A549 (cell line): ENCODE measurements around the gene DPEP3. TPM values are rescaled to one million over a fixed set of nuclear protein-coding genes. Genes with fewer than 3 reads are reported as not detected.

Experiments used
- ATAC-seq, 2 experiments: fragments of 200-7000 bp in 1 of 2; fragments of >200 bp in 1 of 2; cut with Nextera tagmentation in 1 of 2; cut with Tn5 transposase in 1 of 2; 3 replicates each; pipeline versions ENCODE4 v1.8.0 to v1.9.1; 2018 to 2020; ENCODE audit warnings: mild to moderate bottlenecking in 1 of 2, moderate library complexity in 1 of 2
- CTCF ChIA-PET: fragments of 300-600 bp; sonication (Branson Sonifier 250); formaldehyde crosslinking; extraction: SDS; loops from one replicate; lab custom pipeline; 2021; ENCODE audit warnings: antibody characterized with exemption, inconsistent platforms; lab: Yijun Ruan, JAX
- POLR2A ChIA-PET: fragments of 350-600 bp; formaldehyde crosslinking; extraction: SDS; loops from one replicate; lab custom pipeline; 2021; ENCODE audit warnings: antibody characterized with exemption, inconsistent platforms; lab: Yijun Ruan, JAX
- DNase-seq, 2 experiments: peaks; one replicate each; pipeline versions ENCODE4 v3.0.0 to v3.0.0-alpha.2; 2011 to 2016; ENCODE audit warnings: low read depth in 1 of 2, low spot score in 1 of 2
- FAIRE-seq: peaks from 2 replicates; lab custom pipeline; 2011; peaks lifted over from hg19 to GRCh38; lab: Jason Lieb, UNC
- H3K27ac ChIP-seq, 2 experiments: fragments of >200 bp; sonication (Bioruptor Twin); formaldehyde crosslinking; 3 replicates each; pipeline ENCODE4 v1.5.1; 2016 to 2017
- H3K4me1 ChIP-seq: fragments of >200 bp; sonication (Bioruptor Twin); formaldehyde crosslinking; 3 replicates; pipeline ENCODE4 v1.6.1; 2016
- H3K4me2 ChIP-seq: fragments of >200 bp; sonication (Bioruptor Twin); formaldehyde crosslinking; 3 replicates; pipeline ENCODE4 v1.6.1; 2016
- H3K4me3 ChIP-seq: fragments of >200 bp; sonication (Bioruptor Twin); formaldehyde crosslinking; 3 replicates; pipeline ENCODE4 v1.5.1; 2016
- H3K9me3 ChIP-seq: fragments of >200 bp; sonication (Bioruptor Twin); formaldehyde crosslinking; 3 replicates; pipeline ENCODE4 v1.6.1; 2016
- BHLHE40 ChIP-seq: IDR thresholded peaks from 2 replicates; pipeline ENCODE4 v1.6.1; 2012; ENCODE audit warnings: low read depth, low read length, inconsistent platforms
- CBX8 ChIP-seq: fragments of 200-600 bp; sonication (generic); IDR thresholded peaks from 2 replicates; pipeline ENCODE4 v1.6.1; 2016
- E2F6 ChIP-seq: IDR thresholded peaks from 2 replicates; pipeline ENCODE4 v1.6.1; 2012; ENCODE audit warnings: low read depth, borderline replicate concordance
- ESRRA ChIP-seq: fragments of 150-350 bp; IDR thresholded peaks from 2 replicates; pipeline ENCODE4 v1.6.1; 2014; ENCODE audit warnings: mild to moderate bottlenecking, low read length, borderline replicate concordance
- FOSB ChIP-seq: fragments of 250-450 bp; sonication (Bioruptor Pico); IDR thresholded peaks from 2 replicates; pipeline ENCODE4 v1.5.0; 2020; ENCODE audit warnings: mild to moderate bottlenecking, moderate library complexity
- HMGXB4 ChIP-seq: fragments of 250-450 bp; sonication (Bioruptor Pico); IDR thresholded peaks from 2 replicates; pipeline ENCODE4 v1.5.0; 2021; ENCODE audit warnings: mild to moderate bottlenecking, moderate library complexity, borderline replicate concordance
- HOXA7 ChIP-seq: fragments of 250-450 bp; sonication (Bioruptor Pico); IDR thresholded peaks from 2 replicates; pipeline ENCODE4 v1.5.0; 2020; ENCODE audit warnings: mild to moderate bottlenecking, moderate library complexity
- HOXB5 ChIP-seq: fragments of 250-450 bp; sonication (Bioruptor Pico); IDR thresholded peaks from 2 replicates; pipeline ENCODE4 v1.5.0; 2020; ENCODE audit warnings: mild to moderate bottlenecking, moderate library complexity
- NFE2L2 ChIP-seq: fragments of 150-350 bp; conservative IDR thresholded peaks from 2 replicates; pipeline ENCODE4 v1.6.1; 2014; ENCODE audit warnings: low read length
- NR3C1 ChIP-seq: fragments of >200 bp; sonication (Bioruptor Twin); formaldehyde crosslinking; IDR thresholded peaks from 3 replicates; pipeline ENCODE4 v1.6.1; 2017
- PBX3 ChIP-seq: IDR thresholded peaks from 2 replicates; pipeline ENCODE4 v1.6.1; 2012
- POLR2A ChIP-seq: IDR thresholded peaks from 2 replicates; pipeline ENCODE4 v1.6.1; 2012; ENCODE audit warnings: mild to moderate bottlenecking, low read length
- RCOR1 ChIP-seq: fragments of 150-350 bp; IDR thresholded peaks from 2 replicates; pipeline ENCODE4 v1.6.1; 2014; ENCODE audit warnings: antibody characterized with exemption, low read length, low read depth
- SMC3 ChIP-seq: fragments of >200 bp; sonication (Bioruptor Twin); formaldehyde crosslinking; IDR thresholded peaks from 3 replicates; pipeline ENCODE4 v1.6.1; 2018; ENCODE audit warnings: inconsistent platforms
- SREBF2 ChIP-seq: fragments of 450-650 bp; IDR thresholded peaks from 2 replicates; pipeline ENCODE4 v1.6.1; 2014; ENCODE audit warnings: mild to moderate bottlenecking, moderate library complexity
- TFCP2L1 ChIP-seq: fragments of 250-450 bp; sonication (Bioruptor Pico); IDR thresholded peaks from 2 replicates; pipeline ENCODE4 v1.5.0; 2021; ENCODE audit warnings: mild to moderate bottlenecking
- TP53 ChIP-seq: fragments of 250-450 bp; sonication (Bioruptor Pico); IDR thresholded peaks from 2 replicates; pipeline ENCODE4 v1.5.0; 2021; ENCODE audit warnings: mild to moderate bottlenecking, moderate library complexity
- USF2 ChIP-seq: fragments of 450-650 bp; IDR thresholded peaks from 2 replicates; pipeline ENCODE4 v1.6.1; 2014; ENCODE audit warnings: antibody characterized with exemption
- ZC3H11A ChIP-seq: fragments of 450-650 bp; IDR thresholded peaks from 2 replicates; pipeline ENCODE4 v1.6.1; 2014; ENCODE audit warnings: antibody characterized with exemption, mild to moderate bottlenecking
- ZNF302 ChIP-seq: fragments of 250-450 bp; sonication (Bioruptor Pico); IDR thresholded peaks from 2 replicates; pipeline ENCODE4 v1.9.0; 2021; ENCODE audit warnings: inconsistent platforms, mild to moderate bottlenecking, moderate library complexity
- WGBS: methylation state at CpG from one replicate; pipeline ENCODE4 v1.1.6; 2017; ENCODE audit errors: missing lambda C conversion rate; 5-methylcytosine and 5-hydroxymethylcytosine counted together
- polyA plus RNA-seq, 4 experiments: library from polyadenylated mRNA; depleted of rRNA in 3 of 4; stranded (reverse); fragments of >200 nt; fragmentation: RNase III in 1 of 4; extraction: RNeasy Plus Mini Kit Qiagen cat#74134 plus additional on column Dnase treatment in 1 of 4; gene quantifications; 2 replicates in 3 of 4; 3 replicates in 1 of 4; pipeline ENCODE4 v1.2.3, GENCODE V29; 2011 to 2017
- TF ChIP-seq, protein P1 (sequence below): fragments of >200 bp; sonication (Bioruptor Twin); formaldehyde crosslinking; IDR thresholded peaks from 2 replicates; pipeline ENCODE4 v1.6.1; 2016

DPEP3 gene
- polyA plus RNA-seq, 2 of the 4 experiments (the other 2 are of a cell fraction) = not detected

- TF ChIP-seq HMGXB4 (CRISPR knock-in tag) = no peak
- no peak for TF ChIP-seq FOSB (CRISPR knock-in tag)
- no peak for TF ChIP-seq NR3C1
- TF ChIP-seq PBX3 = no peak
- no peak for TF ChIP-seq HOXB5 (CRISPR knock-in tag)
- TF ChIP-seq HOXA7 = no peak
These were observed 1.9 kb upstream of the DPEP3 start (continued) for GRCh38 chr16:67982011-67982696.

DNA sequence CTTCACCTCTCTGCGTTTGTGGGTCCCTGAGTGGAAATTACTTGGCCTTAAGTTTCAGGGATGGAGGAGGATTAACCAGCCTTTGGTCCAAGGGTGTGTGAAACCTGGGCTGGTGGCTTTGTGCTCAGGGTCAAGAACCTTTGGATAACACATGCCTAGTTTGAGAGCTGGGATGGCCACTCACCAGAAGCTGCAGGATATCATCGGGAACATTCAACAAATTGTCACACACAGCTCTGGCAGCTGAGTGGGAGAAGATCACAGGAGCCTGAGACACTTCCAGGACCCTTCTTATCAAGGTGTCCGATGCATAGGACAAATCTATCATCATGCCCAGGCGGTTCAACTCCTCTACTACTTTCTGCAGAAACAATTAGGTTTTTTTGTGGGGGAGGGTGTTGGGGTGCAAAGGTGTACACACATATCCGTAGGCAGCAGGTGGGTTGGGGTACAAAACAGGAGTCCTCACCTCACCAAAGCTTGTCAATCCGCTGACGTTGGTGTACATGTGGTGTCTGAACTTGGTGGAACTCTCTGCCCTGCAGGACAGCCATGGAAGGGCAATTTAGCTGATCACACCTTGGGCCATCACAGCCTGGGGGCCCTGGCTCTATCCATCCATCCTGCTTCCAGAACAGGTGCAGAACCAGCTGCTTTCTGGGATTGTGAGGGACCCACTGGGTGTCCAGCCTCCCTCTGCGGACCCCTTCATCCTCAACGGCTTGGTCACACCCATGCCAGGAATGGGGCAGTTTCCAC lies 2.7 kb downstream of the DPEP3 start:
- WGBS = 56% methylated on average over 9 of the region's 9 CpGs
- ChIA-PET CTCF (interaction anchor here (1.0 to 1.8 kb wide), 4 partner anchors 14 to 161 kb away, joined by 3 to 6 read pairs (median 4); no protein-coding TSS in a partner anchor), POLR2A (no interaction called here)

More for the DNA sequence above, 2.7 kb downstream of the DPEP3 start:
- ATAC-seq = peak; percentile 50 to 53; a peak in 3 of 6 replicates
- H3K4me1 ChIP-seq = no peaks in the 10 kb centered on the region
- no peak overlapping the region for H3K27ac ChIP-seq
- no peak overlapping the region for H3K4me3 ChIP-seq
- FAIRE-seq = no peak
- H3K4me2 ChIP-seq = no peak overlapping the region
- TF ChIP-seq TFCP2L1 (CRISPR knock-in tag) = no peak
- TF ChIP-seq USF2 = no peak
- TF ChIP-seq ZNF302 (CRISPR knock-in tag) = no peak
- no peak for TF ChIP-seq NFE2L2
- TF ChIP-seq ZC3H11A = no peak
- no peak for TF ChIP-seq SMC3
- no peak for TF ChIP-seq SREBF2
- no peak for TF ChIP-seq CBX8
- TF ChIP-seq, protein P1, sequence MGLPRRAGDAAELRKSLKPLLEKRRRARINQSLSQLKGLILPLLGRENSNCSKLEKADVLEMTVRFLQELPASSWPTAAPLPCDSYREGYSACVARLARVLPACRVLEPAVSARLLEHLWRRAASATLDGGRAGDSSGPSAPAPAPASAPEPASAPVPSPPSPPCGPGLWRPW = no peak
- no peak for TF ChIP-seq BHLHE40
- no peak for TF ChIP-seq E2F6
- no peak for TF ChIP-seq HMGXB4 (CRISPR knock-in tag)
- TF ChIP-seq TP53 (CRISPR knock-in tag) = no peak
- TF ChIP-seq POLR2A = no peak
- no peak for TF ChIP-seq RCOR1
- TF ChIP-seq PBX3 = no peak
- TF ChIP-seq ESRRA = no peak
- H3K9me3 ChIP-seq = no peaks in the 10 kb centered on the region
- no peak for DNase-seq
